ENCODE results near the gene TEX30. TPM values are rescaled to one million over a fixed set of nuclear protein-coding genes. Genes with fewer than 3 reads are reported as not detected.

Gene TEX30
- total RNA-seq, 1 experiment from 2014 or later, result 13.1 TPM

GRCh38 chr13:102771298-102772041 lies 2.1 kb downstream of the TEX30 start:
- Histone ChIP-seq H2BK120ac (ENCODE audit: low read depth, low read length, poor library complexity, severe bottlenecking) (no peak overlapping the region), H2BK15ac (ENCODE audit: low read depth, low read length) (no peak overlapping the region)

More at GRCh38 chr13:102771298-102772041, 2.1 kb downstream of the TEX30 start:
- no peak overlapping the region for H3K14ac ChIP-seq (ENCODE audit: insufficient read depth, low read length)
- H3K9me3 Mint-ChIP-seq, result peaks cover 0 to 2% of the 10 kb centered on the region in 2 experiments; a peak in 1 of 5 replicates
- H3K9me3 ChIP-seq (ENCODE audit: control insufficient read depth, low read depth, low read length), result no peaks in the 10 kb centered on the region
- H3K4me2 ChIP-seq (ENCODE audit: insufficient read depth, insufficient read length, low read length), result no peak overlapping the region
- WGBS (ENCODE audit: extremely low coverage, insufficient read length, low lambda C conversion rate), result no CpG with 5 or more reads among the region's 6 CpGs
- no peak overlapping the region for H4K91ac ChIP-seq (ENCODE audit: insufficient read length, low read depth, low read length)
- H2BK20ac ChIP-seq (ENCODE audit: low read depth, low read length, poor library complexity, severe bottlenecking), result no peak overlapping the region
- H2AFZ ChIP-seq (ENCODE audit: low read length), result no peak overlapping the region
- peaks cover 9% of the 10 kb centered on the region for H3K27me3 Mint-ChIP-seq (ENCODE audit: low read depth)
- peaks cover 10 to 14% of the 10 kb centered on the region in 2 experiments for H3K4me1 Mint-ChIP-seq
- H4K8ac ChIP-seq (replicated peaks; ENCODE audit: insufficient read length, low read depth, low read length), result no peak overlapping the region
- no peak overlapping the region for H3K56ac ChIP-seq (ENCODE audit: insufficient read length, low read depth, low read length)
- H2BK12ac ChIP-seq (ENCODE audit: insufficient read length, low read depth, low read length), result no peak overlapping the region
- H3K4ac ChIP-seq (ENCODE audit: low read depth, low read length), result no peak overlapping the region
- H3K79me2 ChIP-seq (ENCODE audit: insufficient read depth, low read length), result no peaks in the 10 kb centered on the region
- DNase-seq, result no peak
- peaks cover 5% of the 10 kb centered on the region for H3K23me2 ChIP-seq (ENCODE audit: insufficient read length, low read depth, low read length, poor library complexity, severe bottlenecking)
- H3T11ph ChIP-seq (ENCODE audit: low read length), result no peak overlapping the region
- H3K79me1 ChIP-seq (ENCODE audit: insufficient read depth, low read depth, low read length, poor library complexity, severe bottlenecking), result no peaks in the 10 kb centered on the region
- H2BK5ac ChIP-seq (ENCODE audit: insufficient read length, low read length), result no peak overlapping the region
- peak overlapping the region in 1 of 2 experiments; percentile 83; a peak in 1 of 5 replicates for H3K4me3 Mint-ChIP-seq
- peaks cover 2% of the 10 kb centered on the region; the same call in 1 of the 2 replicates for H3K4me1 ChIP-seq (ENCODE audit: insufficient read depth, low read length)
- H3K23ac ChIP-seq (ENCODE audit: insufficient read length, low read depth, low read length), result no peak overlapping the region
- TF ChIP-seq CTCF (conservative IDR thresholded peaks at IDR 0.05), result no peak
- no peak overlapping the region for H3K27ac ChIP-seq (ENCODE audit: insufficient read length, low read depth, low read length)
- H3K27ac Mint-ChIP-seq, result no peak overlapping the region
- no peak overlapping the region for H3K9ac ChIP-seq (ENCODE audit: extremely low read depth, insufficient read length, low read length)
- no peaks in the 10 kb centered on the region for H4K20me1 ChIP-seq (ENCODE audit: control insufficient read depth, insufficient read depth, insufficient read length)
- no peak overlapping the region for H3K18ac ChIP-seq (ENCODE audit: insufficient read length, low read depth, low read length)
- H3K36me3 Mint-ChIP-seq (ENCODE audit: insufficient read depth in 1 of 3, low read depth in 3 of 3), result peaks cover 0 to 6% (median 5%) of the 10 kb centered on the region in 3 experiments; a peak in 4 of 7 replicates
- H4K5ac ChIP-seq (ENCODE audit: insufficient read length, low read depth, low read length), result no peak overlapping the region
- H3K27me3 ChIP-seq (ENCODE audit: insufficient read depth, low read length), result no peaks in the 10 kb centered on the region; the same call in 1 of the 2 replicates
- no peak overlapping the region for H2AK5ac ChIP-seq (ENCODE audit: insufficient read length, low read length)

Data from H9 (cell line).